AG09319 (cell line): ENCODE measurements around the gene MYLK2.

Experiments
- DNase-seq: peaks from one replicate; pipeline ENCODE4 v3.0.0-alpha.2; 2010; ENCODE audit warnings: low read depth; ENCODE audit errors: extremely low read depth
- TF ChIP-seq, protein P1 (sequence below): IDR thresholded peaks from 2 replicates; pipeline ENCODE4 v1.5.1; 2011; ENCODE audit warnings: low read depth, mild to moderate bottlenecking, inconsistent platforms, low read length, moderate library complexity

The MYLK2 gene

DNA sequence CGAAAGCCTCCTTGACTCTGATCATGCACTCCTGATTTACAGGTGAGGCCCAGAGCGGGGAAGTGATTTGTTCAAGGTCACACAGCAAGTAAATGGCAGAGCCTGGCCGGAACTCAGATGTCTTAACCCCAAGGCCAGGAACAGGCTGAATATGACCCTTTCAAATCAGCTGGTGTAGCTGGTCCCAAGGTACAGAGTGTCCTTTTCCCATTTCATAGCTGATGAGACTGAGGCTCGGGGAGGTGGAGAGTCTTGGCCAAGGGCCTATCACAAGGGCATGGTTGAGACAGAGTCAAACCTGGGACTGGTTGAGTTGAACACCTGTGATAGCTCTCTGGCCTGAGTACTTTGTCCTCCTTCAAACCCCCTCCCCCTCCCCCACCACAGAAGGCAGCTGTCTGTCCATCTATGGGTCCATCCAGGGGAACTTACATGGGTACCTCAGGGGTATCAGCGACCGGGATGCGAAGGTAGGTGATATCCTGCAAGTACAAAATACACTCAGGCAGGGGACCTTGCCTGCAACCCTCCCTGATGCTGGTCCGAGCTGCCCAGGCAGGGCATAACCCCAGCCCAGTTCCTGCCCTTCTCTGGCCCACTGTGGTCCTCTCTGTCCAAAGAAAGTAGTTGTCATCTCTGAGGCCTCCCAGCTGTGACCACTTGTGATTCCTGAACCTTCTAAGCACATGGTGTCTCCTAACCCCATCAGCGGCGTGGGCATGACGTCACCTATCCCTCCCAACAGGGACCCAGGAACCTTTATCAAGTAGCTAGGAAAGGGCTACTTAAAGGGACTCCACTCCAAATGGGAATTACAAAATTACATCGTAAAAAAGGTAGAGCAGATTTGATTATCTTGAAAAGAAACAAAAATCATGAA lies 45.6 kb downstream of the MYLK2 start:
- TF ChIP-seq, protein P1, sequence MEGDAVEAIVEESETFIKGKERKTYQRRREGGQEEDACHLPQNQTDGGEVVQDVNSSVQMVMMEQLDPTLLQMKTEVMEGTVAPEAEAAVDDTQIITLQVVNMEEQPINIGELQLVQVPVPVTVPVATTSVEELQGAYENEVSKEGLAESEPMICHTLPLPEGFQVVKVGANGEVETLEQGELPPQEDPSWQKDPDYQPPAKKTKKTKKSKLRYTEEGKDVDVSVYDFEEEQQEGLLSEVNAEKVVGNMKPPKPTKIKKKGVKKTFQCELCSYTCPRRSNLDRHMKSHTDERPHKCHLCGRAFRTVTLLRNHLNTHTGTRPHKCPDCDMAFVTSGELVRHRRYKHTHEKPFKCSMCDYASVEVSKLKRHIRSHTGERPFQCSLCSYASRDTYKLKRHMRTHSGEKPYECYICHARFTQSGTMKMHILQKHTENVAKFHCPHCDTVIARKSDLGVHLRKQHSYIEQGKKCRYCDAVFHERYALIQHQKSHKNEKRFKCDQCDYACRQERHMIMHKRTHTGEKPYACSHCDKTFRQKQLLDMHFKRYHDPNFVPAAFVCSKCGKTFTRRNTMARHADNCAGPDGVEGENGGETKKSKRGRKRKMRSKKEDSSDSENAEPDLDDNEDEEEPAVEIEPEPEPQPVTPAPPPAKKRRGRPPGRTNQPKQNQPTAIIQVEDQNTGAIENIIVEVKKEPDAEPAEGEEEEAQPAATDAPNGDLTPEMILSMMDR, result no peak
- DNase-seq, result no peak

DNA sequence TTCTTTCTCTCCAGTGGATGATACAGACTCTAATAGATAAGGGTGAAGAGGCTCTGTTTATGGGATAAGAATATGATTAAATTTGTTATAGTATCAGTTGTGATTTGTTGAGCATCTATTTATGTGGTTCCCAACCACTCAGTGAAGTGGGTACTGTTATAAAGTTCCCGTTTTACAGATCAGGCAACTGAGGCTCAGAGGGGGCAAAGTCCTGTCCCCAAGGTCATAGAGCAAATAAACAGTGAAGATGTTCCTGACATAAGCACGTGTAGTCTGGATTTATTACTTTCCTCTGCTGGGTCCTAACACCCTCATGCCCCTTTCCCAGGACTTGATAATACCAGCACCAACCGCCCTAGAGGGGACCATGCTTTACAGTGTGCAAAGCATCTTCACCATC lies 47.1 kb downstream of the MYLK2 start:
- no peak for DNase-seq
- TF ChIP-seq, protein P1, result no peak

DNA sequence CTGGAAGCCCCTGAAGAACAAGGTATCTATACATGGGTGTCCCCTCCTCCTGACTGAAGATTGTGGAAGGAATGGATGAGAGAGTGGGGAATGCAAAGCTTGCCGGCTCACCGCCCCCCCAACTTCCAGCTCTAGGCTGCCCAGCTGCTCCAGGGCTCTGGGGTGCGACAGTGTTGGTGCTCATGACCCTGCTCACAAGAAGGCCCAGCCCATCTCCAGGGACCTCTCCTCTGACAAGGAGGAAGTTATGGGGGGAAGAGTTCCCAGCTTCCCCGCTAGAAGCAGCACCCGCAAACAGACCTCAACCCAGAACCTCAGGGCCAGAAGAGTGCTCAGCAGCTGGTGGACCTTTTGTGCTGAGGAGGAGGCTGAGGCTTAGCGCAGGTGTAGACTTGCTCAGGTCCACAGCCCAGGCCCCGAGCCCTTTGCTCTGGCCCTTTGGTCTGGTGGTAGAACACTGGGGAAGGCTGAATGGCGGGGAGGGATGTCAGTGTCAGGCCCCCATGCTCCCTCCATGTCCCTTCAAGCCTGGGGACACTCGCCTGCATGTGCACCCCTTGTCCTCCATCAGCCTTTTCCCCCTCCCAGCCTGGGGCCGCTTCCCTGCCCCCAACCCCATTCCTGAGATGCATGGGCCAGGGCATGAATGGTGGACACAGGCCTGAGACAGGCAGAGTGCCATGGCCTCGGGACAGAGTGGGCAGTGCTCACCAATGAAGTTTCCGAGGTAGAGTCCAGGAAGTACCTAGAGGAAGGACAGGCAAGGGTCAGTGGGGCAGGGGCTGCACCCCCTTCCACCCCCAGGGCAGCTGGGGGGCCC lies 49.9 kb downstream of the MYLK2 start:
- no peak for DNase-seq
- TF ChIP-seq, protein P1, result no peak

DNA sequence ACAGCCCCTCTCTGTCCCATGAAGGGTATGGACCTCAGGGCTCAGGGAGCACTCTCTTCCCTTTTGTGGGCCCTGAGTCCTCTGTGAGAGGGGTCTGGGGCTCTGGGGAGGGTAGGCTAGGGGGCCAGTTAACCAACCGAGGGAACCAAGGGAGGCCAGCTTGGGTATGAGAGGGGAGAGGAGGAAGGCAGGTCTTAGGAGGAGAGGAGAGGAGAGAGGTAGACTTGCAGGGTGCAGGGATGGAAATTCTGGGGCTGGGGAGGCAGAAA lies 50.5 kb downstream of the MYLK2 start:
- TF ChIP-seq, protein P1, result no peak
- no peak for DNase-seq

DNA sequence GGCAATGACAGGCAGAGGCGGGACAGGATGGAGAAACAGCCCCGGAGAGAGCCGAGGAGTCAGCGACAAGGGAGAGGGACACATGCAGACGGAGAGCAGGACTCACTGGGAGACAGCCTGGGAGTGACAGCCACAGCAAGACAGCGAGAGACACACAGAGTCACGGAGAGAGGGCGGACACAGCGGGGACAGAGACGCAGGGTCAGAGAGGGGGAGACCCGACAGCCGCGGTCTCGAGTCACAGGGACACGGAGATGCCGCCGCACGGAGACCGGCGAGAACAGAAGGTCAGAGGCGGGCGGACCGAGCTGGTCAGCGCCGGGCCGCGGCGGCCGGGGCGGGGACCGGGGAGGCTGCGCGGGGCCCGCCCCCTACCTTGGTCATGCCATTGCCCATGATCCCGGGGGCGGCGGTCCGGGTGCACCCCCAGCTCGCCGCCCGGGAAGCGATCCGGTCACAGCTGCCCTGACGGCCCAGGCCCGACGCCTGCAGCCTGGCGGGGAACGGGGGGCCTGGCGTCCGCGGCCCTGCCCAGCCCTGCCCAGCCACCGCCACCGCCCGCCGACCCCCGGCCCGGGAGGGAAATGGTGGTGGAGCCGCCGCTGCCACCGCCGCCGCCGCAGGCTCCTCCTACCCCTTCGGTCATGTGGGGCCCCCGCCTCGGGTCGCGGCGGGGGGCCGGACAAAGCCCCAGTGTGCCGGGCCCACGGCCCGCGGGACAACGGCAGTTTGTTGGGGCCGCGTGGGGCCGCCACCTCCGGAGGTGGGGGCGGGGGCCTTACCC lies 51.0 kb downstream of the MYLK2 start, which contains the start of the genes DUSP15 and TTLL9:
Gene DUSP15 (minus strand): TSS at position 586 of the 784 bp plus-strand sequence. CDS start 190 bp downstream, at position 396.
Gene TTLL9 (plus strand): TSS at position 693 of the 784 bp plus-strand sequence. CDS start 493 bp downstream, outside the sequence.
- no peak for DNase-seq
- TF ChIP-seq, protein P1, result no peak

DNA sequence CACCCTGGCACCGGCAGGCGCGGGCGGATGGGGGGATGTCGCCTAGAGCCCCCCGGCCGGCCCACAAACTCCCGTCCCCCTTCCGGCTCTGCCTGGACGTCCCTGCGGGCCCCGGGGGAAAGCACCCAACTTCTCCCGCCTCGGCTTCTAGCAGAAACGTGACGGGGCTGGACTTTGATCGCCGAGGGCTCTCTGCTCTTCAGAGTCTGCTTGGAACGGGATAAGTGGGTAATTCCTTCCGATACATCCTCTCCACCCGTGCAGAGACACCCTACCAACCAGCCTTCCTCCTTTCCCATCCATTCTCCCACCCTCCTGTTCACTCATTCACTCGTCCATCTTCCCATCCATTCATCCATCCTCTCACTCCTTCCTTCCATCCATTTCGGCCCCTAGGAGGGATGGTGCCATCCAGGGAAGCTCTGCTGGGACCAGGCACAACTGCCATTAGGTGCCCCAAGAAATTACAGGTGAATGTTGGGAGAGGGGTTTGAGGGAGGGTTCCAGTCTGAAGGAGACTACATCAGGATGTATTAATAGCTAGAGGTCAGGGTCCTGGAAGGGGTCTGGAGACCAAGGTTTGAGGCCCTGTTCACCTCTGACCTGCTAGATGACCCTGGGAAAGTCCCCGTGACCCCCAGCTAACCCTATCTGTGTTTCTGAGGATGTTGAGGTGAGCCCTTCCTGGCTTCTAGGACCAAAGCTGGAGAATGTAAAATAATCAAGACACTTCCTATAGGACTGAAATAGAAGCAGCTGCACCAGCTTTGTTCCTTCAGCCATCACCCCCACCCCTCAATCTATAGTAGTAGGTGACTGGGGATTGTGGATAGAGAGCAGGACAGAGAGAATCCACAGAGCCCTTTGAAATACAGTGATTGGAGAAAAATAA lies 51.8 kb downstream of the MYLK2 start:
- DNase-seq, result no peak
- TF ChIP-seq, protein P1, result no peak
